GM12878 (cell line): ENCODE measurements around the gene KCTD12.

Experiments
- ATF2 ChIP-seq: IDR thresholded peaks from 2 replicates; pipeline ENCODE4 v1.6.1; 2012; ENCODE audit warnings: low read length, inconsistent platforms
- CTCF ChIP-seq, 3 experiments: IDR thresholded peaks in 2 of 3; conservative IDR thresholded peaks in 1 of 3; 2 replicates each; pipeline ENCODE4 v1.5.1; 2011; ENCODE audit warnings: low read depth in 3 of 3, low read length in 3 of 3, mild to moderate bottlenecking in 3 of 3, control low read depth in 2 of 3, moderate library complexity in 2 of 3, inconsistent platforms in 1 of 3, mixed read lengths in 1 of 3; ENCODE audit not compliant: control insufficient read depth in 2 of 3, insufficient read depth in 1 of 3; ENCODE audit errors: extremely low read depth in 1 of 3
- IRF3 ChIP-seq: fragments of 450-650 bp; IDR thresholded peaks from 2 replicates; pipeline ENCODE4 v1.6.1; 2014; ENCODE audit warnings: mild to moderate bottlenecking
- JUNB ChIP-seq: IDR thresholded peaks from 2 replicates; pipeline ENCODE4 v1.6.1; 2016; ENCODE audit warnings: antibody characterized with exemption, mild to moderate bottlenecking
- USF2 ChIP-seq: IDR thresholded peaks from 2 replicates; pipeline ENCODE4 v1.6.1; 2011; ENCODE audit warnings: low read depth, low read length, improper control_type of control experiment, borderline replicate concordance
- YBX1 ChIP-seq: fragments of 450-650 bp; IDR thresholded peaks from 2 replicates; pipeline ENCODE4 v1.6.1; 2016; ENCODE audit warnings: antibody characterized with exemption
- ZZZ3 ChIP-seq: IDR thresholded peaks from 2 replicates; pipeline ENCODE4 v1.6.1; 2011; ENCODE audit warnings: low read depth; ENCODE audit not compliant: control insufficient read depth, insufficient read length

- TF ChIP-seq CTCF (IDR thresholded peaks at IDR 0.05 in 2 of 3, conservative IDR thresholded peaks at IDR 0.05 in 1 of 3; ENCODE audit: control insufficient read depth in 2 of 3, extremely low read depth in 1 of 3, insufficient read depth in 1 of 3, low read depth in 3 of 3, low read length in 3 of 3) (no peak), IRF3 (no peak), YBX1 (no peak), ATF2 (no peak), USF2 (no peak), JUNB (no peak), ZZZ3 (no peak)
These were observed 23.2 kb downstream of the KCTD12 start for GRCh38 chr13:76863022-76863421.
